ENCODE results near the gene MTAP.

MTAP gene

GRCh38 chr9:21804331-21804730, 1.9 kb downstream of the MTAP start:
- in situ Hi-C loops (cut with MboI; ENCODE audit: low sequenced_read_pairs), result no loop called here

GRCh38 chr9:21804791-21805190, 2.4 kb downstream of the MTAP start:
- in situ Hi-C loops (cut with MboI; ENCODE audit: low sequenced_read_pairs), result no loop called here

GRCh38 chr9:21806644-21807043, 4.2 kb downstream of the MTAP start:
- in situ Hi-C loops (cut with MboI; ENCODE audit: low sequenced_read_pairs), result no loop called here

- in situ Hi-C loops (cut with MboI; ENCODE audit: low sequenced_read_pairs), result no loop called here
Observed at GRCh38 chr9:21810388-21810787, 8.0 kb downstream of the MTAP start.

GRCh38 chr9:21810881-21811280, 8.4 kb downstream of the MTAP start:
- in situ Hi-C loops (cut with MboI; ENCODE audit: low sequenced_read_pairs), result no loop called here

GRCh38 chr9:21811914-21812313, 9.5 kb downstream of the MTAP start:
- in situ Hi-C loops (cut with MboI; ENCODE audit: low sequenced_read_pairs), result no loop called here

- in situ Hi-C loops (cut with MboI; ENCODE audit: low sequenced_read_pairs), result no loop called here
Observed at GRCh38 chr9:21812415-21812814, 10.0 kb downstream of the MTAP start.

GRCh38 chr9:21812946-21813568, 10.6 kb downstream of the MTAP start:
- in situ Hi-C loops (cut with MboI; ENCODE audit: low sequenced_read_pairs), result no loop called here

GRCh38 chr9:21813575-21814473, 11.4 kb downstream of the MTAP start:
- in situ Hi-C loops (cut with MboI; ENCODE audit: low sequenced_read_pairs), result no loop called here

GRCh38 chr9:21815643-21816042, 13.2 kb downstream of the MTAP start:
- in situ Hi-C loops (cut with MboI; ENCODE audit: low sequenced_read_pairs), result no loop called here

- in situ Hi-C loops (cut with MboI; ENCODE audit: low sequenced_read_pairs), result no loop called here
Observed at GRCh38 chr9:21817176-21817575, 14.7 kb downstream of the MTAP start.

GRCh38 chr9:21825637-21826036, 23.2 kb downstream of the MTAP start:
- in situ Hi-C loops (cut with MboI; ENCODE audit: low sequenced_read_pairs), result no loop called here

- in situ Hi-C loops (cut with MboI; ENCODE audit: low sequenced_read_pairs), result no loop called here
Observed at GRCh38 chr9:21828853-21829410, 26.5 kb downstream of the MTAP start.

- in situ Hi-C loops (cut with MboI; ENCODE audit: low sequenced_read_pairs), result no loop called here
Observed at GRCh38 chr9:21830589-21830988, 28.2 kb downstream of the MTAP start.

GRCh38 chr9:21831841-21832509, 29.5 kb downstream of the MTAP start:
- in situ Hi-C loops (cut with MboI; ENCODE audit: low sequenced_read_pairs), result no loop called here

GRCh38 chr9:21833090-21833801, 30.8 kb downstream of the MTAP start:
- in situ Hi-C loops (cut with MboI; ENCODE audit: low sequenced_read_pairs), result no loop called here

GRCh38 chr9:21835121-21835520, 32.7 kb downstream of the MTAP start:
- in situ Hi-C loops (cut with MboI; ENCODE audit: low sequenced_read_pairs), result no loop called here

- in situ Hi-C loops (cut with MboI; ENCODE audit: low sequenced_read_pairs), result no loop called here
Observed at GRCh38 chr9:21836437-21837161, 34.2 kb downstream of the MTAP start.

- in situ Hi-C loops (cut with MboI; ENCODE audit: low sequenced_read_pairs), result no loop called here
Observed at GRCh38 chr9:21837501-21837900, 35.1 kb downstream of the MTAP start.

GRCh38 chr9:21840647-21841046, 38.2 kb downstream of the MTAP start:
- in situ Hi-C loops (cut with MboI; ENCODE audit: low sequenced_read_pairs), result no loop called here
